ENCODE results near the gene PUM2. TPM values are rescaled to one million over a fixed set of nuclear protein-coding genes. Genes with fewer than 3 reads are reported as not detected.

The PUM2 gene
- polyA plus RNA-seq, 1 of the 3 experiments (the other 2 are of a cell fraction), result 19.7 TPM

GRCh38 chr2:20362701-20363435, 12.2 kb upstream of the PUM2 start (continued):
- TF ChIP-seq REST (IDR thresholded peaks at IDR 0.05; ENCODE audit: low read depth, low read length) (no peak), JUND (IDR thresholded peaks at IDR 0.05) (no peak), MXI1 (IDR thresholded peaks at IDR 0.05; ENCODE audit: low read depth, low read length) (no peak), USF1 (IDR thresholded peaks at IDR 0.05; ENCODE audit: borderline replicate concordance, low read depth) (no peak)

- ChIA-PET POLR2A (no interaction called here), CTCF (interaction anchor here (3.6 kb wide), 1 partner anchor 17 kb away, joined by 35 read pairs; no protein-coding TSS in a partner anchor)
- Histone ChIP-seq H3K9me2 (no peaks in the 10 kb centered on the region), H4K20me1 (ENCODE audit: insufficient read depth) (no peaks in the 10 kb centered on the region), H3K79me2 (ENCODE audit: insufficient read depth) (no peaks in the 10 kb centered on the region), H3F3A (replicated peaks; ENCODE audit: insufficient read depth) (peaks cover 17% of the 10 kb centered on the region), H3K27me3 (ENCODE audit: insufficient read depth) (no peaks in the 10 kb centered on the region), H3K9ac (no peak overlapping the region), H3K27ac (ENCODE audit: low read depth in 2 of 2, low read length in 1 of 2) (no peak overlapping the region), H3K36me3 (replicated peaks in 1 of 2; ENCODE audit: control insufficient read depth in 1 of 2, insufficient read depth in 2 of 2, low read length in 1 of 2) (no peaks in the 10 kb centered on the region), H3K9me3 (no peaks in the 10 kb centered on the region), H3K4me3 (ENCODE audit: low read depth in 2 of 2, low read length in 1 of 2) (no peak overlapping the region), H3K4me1 (ENCODE audit: control insufficient read depth in 1 of 2, insufficient read depth in 2 of 2, low read depth in 1 of 2, low read length in 1 of 2) (peaks cover 0 to 9% of the 10 kb centered on the region in 2 experiments; a peak in 1 of 4 replicates), H3K4me2 (no peak overlapping the region), H2AFZ (ENCODE audit: low read depth) (no peak overlapping the region)
- WGBS (ENCODE audit: low lambda C conversion rate), result 86% methylated on average over 4 of the region's 4 CpGs
- TF ChIP-seq REST (IDR thresholded peaks at IDR 0.05; ENCODE audit: low read depth, low read length), result no peak
- no peak for TF ChIP-seq SMC3 (IDR thresholded peaks at IDR 0.05; ENCODE audit: low read depth, low read length)
- no peak for TF ChIP-seq NRF1 (IDR thresholded peaks at IDR 0.05; ENCODE audit: low read depth, low read length)
- TF ChIP-seq EZH2phosphoT487 (IDR thresholded peaks at IDR 0.05; ENCODE audit: borderline replicate concordance, low read depth), result no peak
- DNase-seq, result no peak
Measured at GRCh38 chr2:20361893-20362292, 11.2 kb upstream of the PUM2 start.

Measured in SK-N-SH (cell line).